Mesenchymal stem cell (in vitro differentiated cells and primary cell): ENCODE results near the gene NOP56.

ENCODE experiments used
- DNase-seq: peaks from one replicate; pipeline ENCODE4 v3.0.0-alpha.2; 2013
- H2AFZ ChIP-seq: one replicate; pipeline ENCODE4 v1.6.1; 2013; ENCODE audit warnings: low read depth, mild to moderate bottlenecking, control low read depth, inconsistent platforms, low read length, moderate library complexity
- H2AK5ac ChIP-seq: 2 replicates; pipeline ENCODE4 v1.6.1; 2013; ENCODE audit warnings: low read length, moderate library complexity, mild to moderate bottlenecking, inconsistent platforms; ENCODE audit not compliant: severe bottlenecking
- H2BK120ac ChIP-seq: one replicate; pipeline ENCODE4 v1.6.1; 2013; ENCODE audit warnings: low read depth, mild to moderate bottlenecking, inconsistent platforms, low read length, moderate library complexity
- H2BK12ac ChIP-seq, 2 experiments: one replicate each; pipeline ENCODE4 v1.6.1; 2013; ENCODE audit warnings: inconsistent platforms in 2 of 2, low read length in 2 of 2, mild to moderate bottlenecking in 2 of 2, moderate library complexity in 2 of 2, control low read depth in 1 of 2
- H2BK15ac ChIP-seq: one replicate; pipeline ENCODE4 v1.6.1; 2013; ENCODE audit warnings: mild to moderate bottlenecking, low read depth, inconsistent platforms; ENCODE audit not compliant: poor library complexity, severe bottlenecking
- H2BK5ac ChIP-seq: 2 replicates; pipeline ENCODE4 v1.6.1; 2013; ENCODE audit warnings: low read depth, mild to moderate bottlenecking, low read length, control low read depth, inconsistent platforms; ENCODE audit not compliant: poor library complexity, severe bottlenecking
- H3K14ac ChIP-seq, 2 experiments: one replicate each; pipeline ENCODE4 v1.6.1; 2013; ENCODE audit warnings: inconsistent platforms in 2 of 2, low read length in 2 of 2, control low read depth in 1 of 2, mild to moderate bottlenecking in 1 of 2, moderate library complexity in 1 of 2
- H3K18ac ChIP-seq, 2 experiments: one replicate each; pipeline ENCODE4 v1.6.1; 2013; ENCODE audit warnings: inconsistent platforms in 2 of 2, low read length in 2 of 2, control low read depth in 1 of 2, low read depth in 1 of 2, mild to moderate bottlenecking in 1 of 2
- H3K23ac ChIP-seq, 2 experiments: one replicate each; pipeline ENCODE4 v1.6.1; 2013; ENCODE audit warnings: inconsistent platforms in 2 of 2, low read length in 2 of 2, mild to moderate bottlenecking in 2 of 2, moderate library complexity in 2 of 2, control low read depth in 1 of 2
- H3K27ac ChIP-seq: 2 replicates; pipeline ENCODE4 v1.5.1; 2013; ENCODE audit warnings: mild to moderate bottlenecking, moderate library complexity, low read length, control low read depth, inconsistent platforms; ENCODE audit not compliant: poor library complexity, severe bottlenecking
- H3K27me3 ChIP-seq, 2 experiments: 2 replicates each; pipeline versions ENCODE4 v1.6.1 to v1.7.0; 2013; ENCODE audit warnings: low read length in 2 of 2, mild to moderate bottlenecking in 2 of 2, moderate library complexity in 2 of 2, control low read depth in 1 of 2, inconsistent platforms in 1 of 2; ENCODE audit not compliant: control insufficient read depth in 1 of 2, insufficient read depth in 1 of 2
- H3K36me3 ChIP-seq, 2 experiments: 2 replicates each; pipeline versions ENCODE4 v1.6.1 to v1.7.0; 2013; ENCODE audit warnings: low read length in 2 of 2, control low read depth in 1 of 2, inconsistent platforms in 1 of 2, low read depth in 1 of 2, mild to moderate bottlenecking in 1 of 2; ENCODE audit not compliant: insufficient read depth in 2 of 2, control insufficient read depth in 1 of 2
- H3K4ac ChIP-seq, 2 experiments: one replicate each; pipeline ENCODE4 v1.6.1; 2013; ENCODE audit warnings: inconsistent platforms in 2 of 2, low read length in 2 of 2, mild to moderate bottlenecking in 2 of 2, moderate library complexity in 2 of 2, control low read depth in 1 of 2, low read depth in 1 of 2
- H3K4me1 ChIP-seq: 2 replicates; pipeline ENCODE4 v1.6.1; 2013; ENCODE audit warnings: low read depth, low read length, control low read depth; ENCODE audit not compliant: control insufficient read depth, insufficient read depth
- H3K4me2 ChIP-seq: 2 replicates; pipeline ENCODE4 v1.6.1; 2013; ENCODE audit warnings: low read length, mild to moderate bottlenecking, inconsistent platforms; ENCODE audit not compliant: poor library complexity, severe bottlenecking
- H3K4me3 ChIP-seq, 2 experiments: 2 replicates each; pipeline versions ENCODE4 v1.5.1 to v1.7.0; 2013; ENCODE audit warnings: low read length in 2 of 2, mild to moderate bottlenecking in 2 of 2, control low read depth in 1 of 2, low read depth in 1 of 2; ENCODE audit not compliant: insufficient read depth in 1 of 2
- H3K79me1 ChIP-seq: replicated peaks from 2 replicates; pipeline ENCODE4 v1.6.1; 2013; ENCODE audit warnings: mild to moderate bottlenecking, control low read depth, low read length, inconsistent platforms; ENCODE audit not compliant: poor library complexity, severe bottlenecking
- H3K9ac ChIP-seq: 2 replicates; pipeline ENCODE4 v1.7.0; 2013; ENCODE audit warnings: mild to moderate bottlenecking, low read length, moderate library complexity
- H3K9me3 ChIP-seq: 2 replicates; pipeline ENCODE4 v1.7.0; 2013; ENCODE audit warnings: mild to moderate bottlenecking, low read length; ENCODE audit not compliant: control insufficient read depth
- H4K8ac ChIP-seq: one replicate; pipeline ENCODE4 v1.6.1; 2013; ENCODE audit warnings: inconsistent platforms, mild to moderate bottlenecking, low read length, moderate library complexity
- H4K91ac ChIP-seq: one replicate; pipeline ENCODE4 v1.6.1; 2013; ENCODE audit warnings: mild to moderate bottlenecking, low read length, inconsistent platforms
- WGBS: methylation state at CpG from one replicate; pipeline ENCODE4 v1.1.7; 2013; ENCODE audit warnings: mixed read lengths; 5-methylcytosine and 5-hydroxymethylcytosine counted together

The NOP56 gene

GRCh38 chr20:2619961-2620595 lies 32.4 kb upstream of the NOP56 start:
- no peak overlapping the region for H4K91ac ChIP-seq
- H2BK5ac ChIP-seq = no peak overlapping the region
- H3K27me3 ChIP-seq = peaks cover 8 to 17% of the 10 kb centered on the region in 2 experiments
- no peaks in the 10 kb centered on the region for H3K4me1 ChIP-seq
- H3K14ac ChIP-seq = no peak overlapping the region
- H2BK12ac ChIP-seq = no peak overlapping the region
- no peak overlapping the region for H3K4ac ChIP-seq
- H3K9ac ChIP-seq = no peak overlapping the region
- no peak overlapping the region for H4K8ac ChIP-seq
- H2AK5ac ChIP-seq = no peak overlapping the region
- H2BK120ac ChIP-seq = no peak overlapping the region
- H3K18ac ChIP-seq = no peak overlapping the region
- H2BK15ac ChIP-seq = no peak overlapping the region
- H3K36me3 ChIP-seq = no peaks in the 10 kb centered on the region
- no peak overlapping the region for H3K4me2 ChIP-seq
- no peak overlapping the region for H3K4me3 ChIP-seq
- DNase-seq = peak; percentile 20
- H3K79me1 ChIP-seq = no peaks in the 10 kb centered on the region
- no peak overlapping the region for H3K27ac ChIP-seq
- WGBS = 93% methylated on average over 3 of the region's 3 CpGs
- H2AFZ ChIP-seq = no peak overlapping the region
- peaks cover 28% of the 10 kb centered on the region for H3K9me3 ChIP-seq
- no peak overlapping the region for H3K23ac ChIP-seq

GRCh38 chr20:2624190-2624589 lies 28.2 kb upstream of the NOP56 start:
- Histone ChIP-seq H3K4me2 (no peak overlapping the region), H2BK15ac (no peak overlapping the region), H3K4me3 (no peak overlapping the region), H3K79me1 (no peaks in the 10 kb centered on the region), H3K14ac (no peak overlapping the region), H3K9me3 (peaks cover 28% of the 10 kb centered on the region), H3K9ac (no peak overlapping the region), H2BK5ac (no peak overlapping the region), H3K27ac (no peak overlapping the region), H4K91ac (no peak overlapping the region), H3K23ac (no peak overlapping the region), H2AFZ (no peak overlapping the region), H3K18ac (no peak overlapping the region), H3K4me1 (no peaks in the 10 kb centered on the region), H3K27me3 (peaks cover 0 to 4% of the 10 kb centered on the region in 2 experiments), H4K8ac (no peak overlapping the region), H2BK120ac (no peak overlapping the region), H3K36me3 (no peaks in the 10 kb centered on the region), H2BK12ac (no peak overlapping the region), H3K4ac (no peak overlapping the region), H2AK5ac (no peak overlapping the region)
- WGBS = 59% methylated on average over 4 of the region's 4 CpGs
- no peak for DNase-seq

- no peaks in the 10 kb centered on the region for H3K36me3 ChIP-seq
- peaks cover 21% of the 10 kb centered on the region for H3K9me3 ChIP-seq
- H2BK12ac ChIP-seq = no peak overlapping the region
- H2BK5ac ChIP-seq = no peak overlapping the region
- H3K4me2 ChIP-seq = no peak overlapping the region
- H3K4ac ChIP-seq = no peak overlapping the region
- WGBS = 81% methylated on average over 2 of the region's 2 CpGs
- H2BK120ac ChIP-seq = no peak overlapping the region
- H2AK5ac ChIP-seq = no peak overlapping the region
- no peak for DNase-seq
- no peak overlapping the region for H3K4me3 ChIP-seq
- no peak overlapping the region for H2AFZ ChIP-seq
- no peak overlapping the region for H2BK15ac ChIP-seq
- no peak overlapping the region for H3K23ac ChIP-seq
- no peak overlapping the region for H3K14ac ChIP-seq
- H3K27me3 ChIP-seq = peaks cover 0 to 4% of the 10 kb centered on the region in 2 experiments
- H3K18ac ChIP-seq = no peak overlapping the region
- H3K9ac ChIP-seq = no peak overlapping the region
- no peak overlapping the region for H4K91ac ChIP-seq
- H3K27ac ChIP-seq = no peak overlapping the region
- H3K79me1 ChIP-seq = no peaks in the 10 kb centered on the region
- no peak overlapping the region for H4K8ac ChIP-seq
- H3K4me1 ChIP-seq = no peaks in the 10 kb centered on the region
Observed at GRCh38 chr20:2625062-2625461, 27.4 kb upstream of the NOP56 start.

DNA sequence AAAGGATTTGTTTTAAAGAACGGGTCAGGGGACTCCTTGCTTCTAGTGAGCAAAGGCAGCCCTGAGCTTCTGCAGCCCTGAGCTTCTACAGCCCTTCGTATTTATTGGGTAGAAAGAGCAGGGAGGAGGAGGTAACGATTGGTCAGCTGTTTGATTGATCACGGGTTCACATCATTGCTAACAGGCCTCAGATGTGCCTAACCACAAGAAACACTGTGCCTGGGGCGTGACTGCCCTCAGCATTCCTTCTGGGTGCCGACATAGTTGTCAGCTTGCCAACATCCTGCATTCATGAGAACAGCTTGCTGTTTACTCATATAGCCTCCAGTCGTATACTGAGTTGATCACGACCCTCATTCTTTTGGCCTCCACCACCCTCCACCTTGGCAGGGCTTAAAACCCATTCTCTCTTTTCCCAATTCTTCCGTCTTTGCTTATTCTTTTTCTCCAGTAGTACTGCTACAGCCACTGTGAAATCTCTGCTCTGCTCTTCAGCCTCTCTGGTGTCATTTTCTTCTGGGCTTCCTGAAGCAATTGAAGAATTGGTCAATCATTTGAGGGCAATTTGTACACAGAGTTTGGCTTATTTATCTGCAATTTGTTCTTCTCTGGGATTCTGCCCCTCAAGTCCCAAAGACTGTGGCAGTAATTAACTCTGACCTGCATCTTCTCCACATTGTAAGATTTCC lies 25.4 kb upstream of the NOP56 start:
- no peak overlapping the region for H3K9ac ChIP-seq
- H2BK12ac ChIP-seq = no peak overlapping the region
- DNase-seq = peak; percentile 63
- no peaks in the 10 kb centered on the region for H3K4me1 ChIP-seq
- no peak overlapping the region for H3K18ac ChIP-seq
- WGBS = 59% methylated on average over 9 of the region's 9 CpGs
- no peak overlapping the region for H2BK5ac ChIP-seq
- H3K9me3 ChIP-seq = peaks cover 21% of the 10 kb centered on the region
- no peak overlapping the region for H2AK5ac ChIP-seq
- H3K4me2 ChIP-seq = no peak overlapping the region
- no peak overlapping the region for H3K14ac ChIP-seq
- H3K36me3 ChIP-seq = no peaks in the 10 kb centered on the region
- no peak overlapping the region for H3K23ac ChIP-seq
- no peak overlapping the region for H2AFZ ChIP-seq
- H3K4me3 ChIP-seq = no peak overlapping the region
- no peaks in the 10 kb centered on the region for H3K79me1 ChIP-seq
- no peak overlapping the region for H4K91ac ChIP-seq
- no peak overlapping the region for H3K27ac ChIP-seq
- H2BK120ac ChIP-seq = no peak overlapping the region
- H3K4ac ChIP-seq = no peak overlapping the region
- no peak overlapping the region for H2BK15ac ChIP-seq
- no peak overlapping the region for H4K8ac ChIP-seq
- peaks cover 0 to 4% of the 10 kb centered on the region in 2 experiments for H3K27me3 ChIP-seq
